HUDEP-2 (cell line): ENCODE data around the gene SERPINA9.

Experiments used
- DNase-seq, 76 experiments: peaks; one replicate each; lab custom pipeline; 2025; ENCODE audit not compliant: unreplicated experiment in 76 of 76; lab: John Stamatoyannopoulos, UW

SERPINA9 gene

DNA sequence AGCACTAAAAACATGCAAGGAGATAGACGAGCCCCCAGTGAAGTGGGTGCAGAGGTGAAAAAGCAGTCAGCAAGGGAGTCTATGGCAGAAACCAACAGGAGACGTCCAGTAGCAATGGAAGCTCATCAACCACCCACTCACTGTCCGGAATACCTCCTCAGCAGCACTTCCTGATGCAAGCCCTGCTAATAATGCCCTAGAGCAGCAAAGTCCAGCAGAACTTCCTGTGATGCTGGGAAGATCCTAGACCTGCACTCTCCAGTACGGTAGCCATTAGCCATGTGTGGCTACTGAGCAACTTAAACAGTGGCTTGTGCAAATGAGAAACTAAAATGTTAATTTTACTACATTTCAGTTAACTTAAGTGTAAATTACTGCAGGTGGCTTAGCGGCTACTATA, 11.0 kb downstream of the SERPINA9 start:
- DNase-seq = no peak

DNA sequence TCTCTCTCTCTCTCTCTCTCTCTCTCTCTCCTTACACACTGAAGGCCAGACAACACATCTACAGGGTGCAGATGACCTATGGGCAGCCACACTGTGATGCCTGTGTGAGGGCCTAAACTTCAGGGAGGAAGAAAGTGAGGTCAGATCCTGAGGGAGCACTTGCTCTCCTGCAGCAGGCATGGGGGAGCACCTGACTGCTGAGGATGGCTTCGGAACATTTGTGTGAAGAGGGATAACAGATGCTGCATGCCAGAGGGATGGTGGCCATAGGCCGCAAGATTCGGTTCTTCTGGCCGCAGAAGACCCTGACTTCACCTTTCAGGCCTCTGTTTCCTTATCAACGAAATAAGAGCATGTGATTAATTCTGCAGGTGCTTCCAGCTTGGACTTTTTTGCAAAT, 11.7 kb downstream of the SERPINA9 start:
- DNase-seq = no peak

DNA sequence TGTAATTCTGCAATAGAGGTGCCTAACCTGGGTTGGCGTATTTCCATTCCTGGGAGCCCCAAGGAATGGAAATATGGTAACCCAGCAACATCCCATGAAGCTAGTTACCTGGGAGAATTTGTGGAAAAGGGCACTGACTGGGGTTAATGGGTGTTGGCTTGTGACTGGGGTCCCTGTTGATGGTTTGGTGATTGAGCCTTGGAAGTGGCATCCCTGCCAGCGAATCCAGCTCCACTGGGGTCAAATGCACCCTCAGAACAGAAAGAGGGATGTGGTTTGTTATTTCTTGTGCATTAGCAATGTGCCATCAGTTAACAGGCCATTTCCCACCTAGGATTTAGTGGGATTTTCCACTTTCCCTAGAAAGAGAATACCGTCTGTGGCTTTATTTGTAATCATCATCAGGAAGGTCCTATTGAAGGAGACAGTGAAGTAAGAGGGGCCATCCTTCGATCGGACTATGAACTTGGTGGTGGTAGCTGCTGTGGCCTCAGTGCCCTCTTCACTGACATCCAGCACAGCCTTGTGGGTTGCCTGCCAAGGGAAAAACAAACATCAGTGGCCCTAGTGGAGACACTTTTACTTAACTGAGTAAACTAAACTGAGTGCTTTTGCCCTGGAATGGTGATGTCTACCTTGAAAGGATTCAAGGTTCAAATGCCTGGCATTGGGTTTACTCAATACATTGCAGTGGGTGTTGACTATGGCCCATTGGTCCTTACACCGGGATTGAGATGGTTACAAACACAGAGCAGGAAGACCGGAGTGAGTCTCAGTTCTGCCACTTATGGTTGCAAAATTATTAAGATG, 13.0 kb downstream of the SERPINA9 start:
- DNase-seq = no peak

DNA sequence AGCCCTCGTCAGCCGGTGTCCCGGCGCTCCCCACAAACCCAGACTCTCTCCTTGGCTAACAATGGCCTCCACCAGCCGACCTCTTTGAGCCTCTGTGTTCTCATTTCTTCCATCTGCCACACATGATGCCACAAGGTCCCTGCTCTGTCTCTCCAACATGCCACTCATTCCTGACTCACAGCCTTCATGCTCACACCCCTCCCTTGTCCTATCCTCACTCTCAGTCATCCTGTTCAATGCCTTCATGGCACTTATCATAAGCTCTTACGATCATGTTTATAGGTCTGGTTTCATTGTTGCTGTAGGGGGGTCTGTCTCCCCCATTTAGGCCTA, 13.8 kb downstream of the SERPINA9 start:
- no peak for DNase-seq

GRCh38 chr14:94461526-94462218, 14.3 kb downstream of the SERPINA9 start:
- no peak for DNase-seq

GRCh38 chr14:94460631-94461416, 15.2 kb downstream of the SERPINA9 start:
- no peak for DNase-seq

DNA sequence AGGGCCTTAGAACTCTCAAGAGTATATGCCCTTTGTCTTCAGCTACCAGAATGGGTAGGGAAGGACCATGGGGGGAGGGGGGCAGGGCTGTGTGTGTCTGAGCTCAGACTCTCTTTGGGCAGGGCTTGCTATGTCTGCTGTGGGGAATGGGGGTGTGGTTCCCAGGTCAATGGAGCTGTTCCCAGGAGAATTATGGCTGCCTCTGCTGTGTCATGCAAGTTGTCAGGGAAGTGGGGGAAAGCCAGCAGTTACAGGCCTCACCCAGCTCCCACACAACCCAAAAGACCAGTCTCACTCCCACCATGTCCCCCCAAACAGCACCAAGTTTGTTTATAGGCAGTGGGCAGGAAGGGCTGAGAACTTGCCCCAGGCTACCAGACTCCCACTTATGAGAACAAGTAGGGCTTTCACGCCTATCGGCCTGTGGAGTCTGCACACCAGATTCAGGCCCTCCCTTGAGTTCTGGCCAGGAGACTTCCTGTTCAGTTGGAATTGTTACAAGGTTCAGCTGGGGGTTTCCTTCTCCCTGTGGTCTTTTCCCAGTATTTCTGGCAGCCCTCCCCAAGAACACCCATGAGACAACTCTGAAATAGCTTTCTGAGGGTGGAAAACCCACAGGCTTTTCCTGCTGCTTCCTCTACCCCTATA, 17.3 kb downstream of the SERPINA9 start:
- no peak for DNase-seq

GRCh38 chr14:94458096-94458495, 17.9 kb downstream of the SERPINA9 start:
- DNase-seq = no peak

GRCh38 chr14:94455928-94456327, 20.1 kb downstream of the SERPINA9 start:
- no peak for DNase-seq

- DNase-seq = no peak
Measured at GRCh38 chr14:94451826-94452225, 24.2 kb downstream of the SERPINA9 start.

- no peak for DNase-seq
Measured at GRCh38 chr14:94451091-94451771, 24.8 kb downstream of the SERPINA9 start.

- no peak for DNase-seq
Measured at GRCh38 chr14:94450722-94451090, 25.3 kb downstream of the SERPINA9 start.

DNA sequence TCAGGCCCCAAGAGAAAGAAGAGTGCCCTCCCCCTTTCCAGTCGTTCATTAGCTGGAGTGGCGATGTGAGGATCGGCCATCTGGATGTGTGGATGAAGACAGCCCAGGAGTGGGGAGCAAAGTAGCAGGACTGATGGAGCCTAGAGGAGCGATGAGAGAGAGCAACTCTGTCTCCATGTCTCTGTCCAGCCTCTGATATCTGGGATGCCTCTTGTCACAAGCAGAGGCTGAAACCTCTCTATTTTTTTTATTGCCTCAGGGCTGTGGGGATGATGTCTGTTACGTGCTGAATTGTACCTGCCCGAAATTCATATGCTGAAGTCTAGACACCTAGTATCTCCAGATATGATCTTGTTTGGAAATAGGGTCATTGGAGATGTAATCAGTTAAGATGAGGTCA, 26.1 kb downstream of the SERPINA9 start:
- no peak for DNase-seq

DNA sequence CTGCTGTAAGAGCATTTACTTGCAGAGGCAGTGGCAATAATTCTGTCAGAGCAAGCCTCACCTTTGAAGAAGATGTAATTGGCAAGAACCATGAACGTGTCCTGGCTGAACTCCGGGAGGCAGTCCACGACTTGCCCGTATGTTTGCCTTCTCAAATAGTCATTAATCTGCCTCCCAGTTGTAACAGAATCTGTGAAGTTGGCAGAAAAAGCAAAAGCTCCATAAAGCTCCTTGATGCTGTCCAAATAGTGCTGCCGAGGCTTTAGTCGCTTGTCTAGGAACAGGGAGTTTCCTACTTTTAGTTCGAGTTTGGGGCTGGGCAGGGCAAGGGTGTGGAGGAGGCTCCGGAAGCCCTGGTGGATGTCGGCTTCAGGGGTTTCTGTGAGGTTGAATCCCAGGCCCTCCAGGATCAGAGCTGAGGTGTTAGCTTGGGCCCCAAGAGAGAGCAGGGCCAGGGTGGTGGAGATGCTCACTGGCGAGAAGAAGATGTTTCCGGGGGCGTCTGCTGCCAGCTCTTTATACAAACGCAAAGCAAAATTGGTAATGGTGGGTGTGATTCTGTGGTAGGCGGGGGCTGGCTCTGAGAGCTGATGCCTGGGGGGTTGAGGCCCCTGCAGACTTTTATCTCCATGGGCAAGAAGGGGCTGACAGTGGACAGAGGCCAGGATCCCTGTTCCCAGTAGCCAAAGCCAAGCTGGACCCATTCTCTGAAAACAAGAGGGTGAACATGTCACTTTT, 27.8 kb downstream of the SERPINA9 start:
- DNase-seq = no peak

GRCh38 chr14:94447206-94447605, 28.8 kb downstream of the SERPINA9 start:
- no peak for DNase-seq

- no peak for DNase-seq
Measured at GRCh38 chr14:94446126-94446525, 29.9 kb downstream of the SERPINA9 start.

DNA sequence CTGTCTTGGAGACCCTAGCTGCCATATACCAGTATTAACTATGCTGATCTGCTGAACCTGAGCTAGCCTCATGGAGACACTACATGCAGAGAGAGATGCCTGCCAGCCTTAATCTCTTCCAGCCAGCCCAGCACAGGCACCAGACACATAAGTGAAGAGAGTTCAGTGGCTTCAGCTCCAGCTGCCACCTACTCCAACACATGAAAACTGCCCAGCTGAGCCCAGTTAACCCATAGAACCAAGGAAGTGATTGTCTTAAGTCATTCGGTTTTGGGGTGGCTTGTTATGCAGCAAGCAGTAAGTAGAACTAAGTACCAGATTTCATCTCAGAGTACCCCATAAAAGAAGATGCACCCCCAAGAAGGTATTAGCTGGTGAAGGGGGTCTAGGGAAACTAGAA, 31.0 kb downstream of the SERPINA9 start:
- DNase-seq = no peak

GRCh38 chr14:94441531-94442205, 34.3 kb downstream of the SERPINA9 start:
- DNase-seq = no peak

DNA sequence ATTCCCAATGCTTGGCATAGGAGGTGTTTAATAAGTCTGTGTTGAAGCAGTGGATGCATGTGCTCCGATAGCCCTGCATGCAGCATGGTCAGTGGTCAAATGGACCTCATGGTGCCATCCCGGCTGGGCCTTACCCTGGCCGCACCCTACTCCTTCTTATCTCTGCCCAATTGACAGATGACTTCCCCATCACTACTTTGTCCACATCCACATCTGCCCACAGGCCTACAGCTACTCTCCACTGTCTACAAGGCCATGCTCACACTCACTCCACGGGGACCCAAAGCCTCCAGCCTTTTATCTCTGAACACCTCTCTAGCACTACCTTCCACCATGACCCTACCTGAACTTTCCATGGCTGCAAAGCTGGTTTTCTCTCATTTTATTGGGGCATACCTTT, 34.9 kb downstream of the SERPINA9 start:
- DNase-seq = no peak
